ENCODE data around the gene NRP1. TPM values are rescaled to one million over a fixed set of nuclear protein-coding genes. Genes with fewer than 3 reads are reported as not detected.
A peak's percentile ranks its signal among the peaks of the same experiment; 100 is the strongest.

NRP1 gene
- total and polyA plus RNA-seq, 4 donors: 14.6 to 55.6 (median 37.8) TPM

GRCh38 chr10:33335551-33335800 lies 1.0 kb upstream of the NRP1 start:
- TF ChIP-seq TAF1 (conservative IDR thresholded peaks at IDR 0.05) (no peak), NR2F2 (IDR thresholded peaks at IDR 0.05) (no peak), SP1 (IDR thresholded peaks at IDR 0.05) (no peak), JUND (IDR thresholded peaks at IDR 0.05) (no peak), ZBTB33 (IDR thresholded peaks at IDR 0.05) (no peak), ATF3 (IDR thresholded peaks at IDR 0.05) (no peak), FOXA1 (IDR thresholded peaks at IDR 0.05) (no peak), RXRA (IDR thresholded peaks at IDR 0.05) (no peak), HNF4G (IDR thresholded peaks at IDR 0.05) (no peak), REST (IDR thresholded peaks at IDR 0.05) (no peak), HNF4A (conservative IDR thresholded peaks at IDR 0.05) (no peak)

GRCh38 chr10:33334805-33335550 lies 511 bp upstream of the NRP1 start:
- Histone ChIP-seq H3K27ac (ENCODE audit: low read depth in 1 of 2, low read length in 2 of 2) (peak overlapping the region; percentile 92 to 98), H3K36me3 (ENCODE audit: control insufficient read depth in 4 of 4, insufficient read depth in 3 of 4, low read depth in 1 of 4, low read length in 3 of 4) (peaks cover 0 to under 1% (median under 1%) of the 10 kb centered on the region in 4 donors), H3K27me3 (ENCODE audit: control insufficient read depth in 4 of 4, insufficient read depth in 4 of 4, low read length in 3 of 4) (no peaks in the 10 kb centered on the region), H3K4me3 (ENCODE audit: low read depth in 1 of 3, low read length in 3 of 3) (peak overlapping the region; percentile 52 to 92 (median 80)), H3K9ac (ENCODE audit: low read depth in 1 of 2, low read length in 2 of 2) (peak overlapping the region; percentile 34 to 67), H3K4me1 (ENCODE audit: control insufficient read depth in 4 of 4, insufficient read depth in 4 of 4, low read length in 3 of 4) (peaks cover 2 to 52% (median 25%) of the 10 kb centered on the region in 4 donors), H3K9me3 (ENCODE audit: control insufficient read depth in 4 of 4, low read length in 3 of 4) (no peaks in the 10 kb centered on the region)
- 1% methylated on average over 68 of the region's 68 CpGs for WGBS
- no peak for TF ChIP-seq MAX (IDR thresholded peaks at IDR 0.05)
- TF ChIP-seq TAF1 (conservative IDR thresholded peaks at IDR 0.05): peak; percentile 51
- peak; percentile 52 to 65 for TF ChIP-seq RAD21 (IDR thresholded peaks at IDR 0.05)
- TF ChIP-seq SP1 (IDR thresholded peaks at IDR 0.05): no peak
- TF ChIP-seq RXRA (IDR thresholded peaks at IDR 0.05): no peak
- no peak for TF ChIP-seq GABPA (IDR thresholded peaks at IDR 0.05 in 1 of 2, conservative IDR thresholded peaks at IDR 0.05 in 1 of 2)
- TF ChIP-seq REST (IDR thresholded peaks at IDR 0.05): peak; percentile 16
- peak; percentile 40 for TF ChIP-seq CTCF (IDR thresholded peaks at IDR 0.05; ENCODE audit: low read depth, low read length, missing input control)
- no peak for TF ChIP-seq HNF4A (conservative IDR thresholded peaks at IDR 0.05)
- TF ChIP-seq ZBTB33 (IDR thresholded peaks at IDR 0.05): no peak
- peak; percentile 62 for DNase-seq (ENCODE audit: low spot score)

More at GRCh38 chr10:33335551-33335800, 1.0 kb upstream of the NRP1 start:
- Histone ChIP-seq H3K27me3 (ENCODE audit: control insufficient read depth in 4 of 4, insufficient read depth in 4 of 4, low read length in 3 of 4) (no peaks in the 10 kb centered on the region), H3K27ac (ENCODE audit: low read depth in 1 of 2, low read length in 2 of 2) (peak overlapping the region; percentile 92 to 98), H3K4me3 (ENCODE audit: low read depth in 1 of 3, low read length in 3 of 3) (peak overlapping the region; percentile 52 to 92 (median 80)), H3K36me3 (ENCODE audit: control insufficient read depth in 4 of 4, insufficient read depth in 3 of 4, low read depth in 1 of 4, low read length in 3 of 4) (no peaks in the 10 kb centered on the region), H3K9me3 (ENCODE audit: control insufficient read depth in 4 of 4, low read length in 3 of 4) (no peaks in the 10 kb centered on the region), H3K4me1 (ENCODE audit: control insufficient read depth in 4 of 4, insufficient read depth in 4 of 4, low read length in 3 of 4) (peaks cover 2 to 50% (median 25%) of the 10 kb centered on the region in 4 donors), H3K9ac (ENCODE audit: low read depth in 1 of 2, low read length in 2 of 2) (peak overlapping the region in 1 of 2 donors; percentile 67)
- under 1% methylated on average over 21 of the region's 21 CpGs for WGBS
- DNase-seq (ENCODE audit: low spot score): no peak
